ENCODE data around the gene PCBP3.
"Not testable (repeated sequence)": the region's sequence is repeated elsewhere in the genome, so short reads cannot be mapped to it uniquely, and the experiment has no call there.

The PCBP3 gene

DNA sequence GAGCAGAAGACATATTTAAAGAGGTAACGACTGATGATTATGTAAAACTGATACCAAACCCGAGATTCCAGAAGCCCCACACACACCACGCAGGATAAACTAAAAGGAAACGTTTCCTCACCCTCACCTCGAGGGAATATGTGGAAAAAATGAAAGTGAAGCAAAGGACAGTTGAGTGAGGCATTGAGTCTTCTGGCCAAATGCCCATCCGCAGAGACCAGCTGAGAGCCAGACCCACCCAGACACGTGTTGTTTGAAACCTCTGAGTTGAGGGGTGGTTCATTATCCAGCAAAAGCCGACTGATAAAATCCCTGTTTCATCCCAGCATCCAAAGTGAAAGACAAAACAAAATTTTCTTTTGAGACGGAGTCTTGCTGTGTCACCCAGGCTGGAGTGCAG lies 29.6 kb upstream of the PCBP3 start:
- DNase-seq, result peak; percentile 25

DNA sequence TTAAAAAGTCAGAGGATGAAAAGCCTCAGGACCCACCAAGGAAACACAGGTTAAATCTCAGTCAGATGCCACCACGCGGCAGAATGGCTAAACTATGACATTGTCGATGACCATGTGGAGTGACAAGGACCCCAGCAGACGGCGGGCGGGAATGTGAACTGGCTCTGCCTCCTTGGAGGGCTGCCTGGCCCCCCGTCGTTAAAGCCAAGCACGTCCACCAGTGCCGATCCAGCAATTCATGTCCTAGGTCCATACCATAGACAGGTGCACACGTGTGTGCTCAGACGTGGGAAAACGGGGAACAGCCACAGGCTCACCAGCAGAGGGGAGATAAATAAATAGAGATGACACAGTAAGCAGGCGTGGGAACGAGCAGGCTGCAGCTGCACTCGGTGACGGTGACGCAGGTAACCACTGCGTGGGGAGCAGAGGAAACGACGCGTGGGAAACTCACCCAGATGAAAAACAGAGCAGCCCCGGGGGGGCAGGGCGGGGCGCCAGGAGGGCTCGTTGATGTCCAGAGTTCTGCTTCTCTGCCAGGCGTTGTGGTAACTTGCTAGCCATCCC lies 28.3 kb upstream of the PCBP3 start:
- no peak for DNase-seq

DNA sequence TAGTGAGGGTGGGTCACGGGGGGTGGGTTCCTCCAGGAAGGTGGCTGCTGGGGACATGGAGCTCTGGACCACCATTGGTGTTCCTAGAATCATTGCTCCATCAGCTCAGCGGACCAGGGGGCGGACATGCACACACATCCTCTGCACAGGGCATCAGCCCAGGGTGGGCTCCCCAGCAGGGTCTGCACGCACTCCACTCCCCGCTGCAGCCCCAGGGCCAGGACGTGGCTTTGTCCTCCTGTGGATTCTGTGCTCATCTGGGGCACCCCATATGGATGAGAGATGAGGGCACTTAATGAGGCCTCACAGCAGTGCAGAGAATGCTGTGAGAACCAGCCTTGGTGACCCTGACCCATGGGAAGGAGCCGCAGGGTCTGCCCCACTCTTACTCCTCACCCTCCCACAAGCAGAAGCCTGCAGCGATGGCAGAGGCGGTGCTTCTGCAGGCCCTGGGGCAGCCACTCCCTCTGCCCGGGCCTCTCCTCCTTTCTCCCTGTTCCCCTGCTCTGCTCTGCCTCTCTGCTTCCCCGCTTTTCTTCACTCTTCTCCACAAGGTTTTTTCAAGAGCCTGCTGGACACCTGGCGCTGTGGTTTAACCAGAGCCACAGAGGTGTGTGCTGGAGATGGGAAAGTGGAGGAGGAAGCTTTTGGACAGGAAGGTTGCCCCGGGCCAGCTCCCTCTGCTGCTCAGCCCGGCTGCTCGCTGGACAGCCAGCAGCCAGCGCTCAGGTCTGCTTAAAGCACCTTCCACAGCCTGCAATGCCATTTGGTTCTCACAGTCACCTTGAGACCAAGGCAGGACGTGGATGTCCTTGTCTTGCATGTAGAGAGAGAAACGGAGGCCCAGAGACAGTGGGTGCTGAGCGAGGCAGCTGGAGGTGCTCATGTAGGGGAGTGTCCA lies 26.3 kb upstream of the PCBP3 start:
- DNase-seq, result no peak

DNA sequence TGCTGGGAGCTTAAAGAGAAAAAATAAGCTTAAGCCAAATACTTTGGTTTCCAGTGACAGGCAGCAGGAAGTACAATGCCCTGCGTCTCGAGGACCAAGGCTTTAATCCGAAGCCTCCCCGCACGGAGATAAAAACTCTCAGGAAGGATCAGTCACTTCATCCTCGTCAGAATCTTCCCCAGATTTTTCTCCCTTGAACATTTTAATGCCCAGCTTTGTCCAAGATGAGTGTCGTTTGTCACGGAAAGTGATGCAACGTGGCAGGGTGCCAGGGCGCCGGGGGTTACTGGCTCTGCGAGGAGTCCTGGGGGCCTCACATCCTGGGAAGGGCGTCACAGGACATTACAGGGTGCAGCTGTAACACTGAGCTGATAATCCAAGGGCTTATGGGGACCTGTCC lies 25.2 kb upstream of the PCBP3 start:
- DNase-seq, result peak; percentile 7

DNA sequence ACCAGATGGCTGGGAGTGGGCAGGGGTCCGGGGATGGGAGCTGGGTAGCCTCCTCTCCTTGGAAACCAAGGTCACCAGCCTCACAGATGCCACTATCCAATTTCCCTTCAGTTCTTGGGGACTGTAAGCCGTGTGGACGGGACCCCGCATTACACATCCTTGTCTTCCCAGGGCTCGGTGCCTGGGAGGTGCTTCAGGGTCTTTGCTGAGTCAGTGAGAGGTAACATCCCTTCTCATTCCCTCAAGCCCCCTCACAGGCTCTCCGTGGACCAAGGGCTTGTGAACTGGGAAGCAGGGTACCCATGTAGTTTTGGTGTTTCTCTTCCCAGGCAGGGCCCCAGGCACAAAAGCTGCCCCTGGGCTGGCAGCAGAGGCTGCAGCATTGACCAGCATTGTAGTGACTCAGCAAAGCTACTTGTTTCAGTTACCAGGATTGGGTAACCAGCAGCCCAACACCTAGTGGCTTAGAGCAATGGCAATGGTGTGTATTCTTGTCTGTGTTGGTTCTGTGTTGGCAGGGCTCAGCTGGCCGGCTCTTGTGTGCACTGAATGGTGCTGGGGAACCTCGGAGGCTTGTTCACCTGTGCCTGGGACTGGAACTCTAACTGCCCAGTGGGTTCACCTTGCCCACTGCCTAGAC lies 24.6 kb upstream of the PCBP3 start:
- DNase-seq, result no peak

DNA sequence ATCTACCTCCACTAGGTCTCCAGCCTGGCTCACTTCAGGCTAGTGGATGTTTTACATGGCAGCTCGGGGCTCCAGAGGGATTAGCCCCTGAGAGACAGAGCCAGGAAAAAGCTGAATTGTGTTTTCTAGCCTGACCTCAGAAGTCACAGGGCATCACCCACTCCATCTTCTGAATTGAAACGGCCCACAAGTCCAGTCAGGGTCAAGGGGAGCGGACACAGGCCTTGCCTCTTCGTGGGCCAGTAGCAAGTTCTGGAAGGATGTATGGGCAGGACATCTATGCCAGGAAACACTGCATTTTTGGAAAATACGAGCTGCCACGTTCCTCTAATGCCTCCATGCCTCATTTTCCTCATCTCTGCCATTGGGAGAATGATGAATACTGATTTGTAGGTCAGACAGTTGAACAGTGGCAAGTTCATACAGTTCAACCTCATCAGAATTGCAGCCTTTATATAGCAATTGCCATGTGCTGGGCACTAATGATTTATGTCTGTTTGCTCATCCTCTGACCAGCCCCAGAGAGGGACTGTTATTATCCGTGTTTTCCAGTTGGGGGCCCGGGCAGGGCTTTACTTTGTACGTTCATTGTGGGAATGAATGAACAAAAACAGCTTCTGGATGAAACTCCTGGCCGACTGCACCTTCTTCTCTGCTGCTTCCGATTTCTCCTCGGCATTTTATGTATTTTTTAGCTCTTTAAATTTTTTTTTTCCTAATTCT lies 23.2 kb upstream of the PCBP3 start:
- no peak for DNase-seq

DNA sequence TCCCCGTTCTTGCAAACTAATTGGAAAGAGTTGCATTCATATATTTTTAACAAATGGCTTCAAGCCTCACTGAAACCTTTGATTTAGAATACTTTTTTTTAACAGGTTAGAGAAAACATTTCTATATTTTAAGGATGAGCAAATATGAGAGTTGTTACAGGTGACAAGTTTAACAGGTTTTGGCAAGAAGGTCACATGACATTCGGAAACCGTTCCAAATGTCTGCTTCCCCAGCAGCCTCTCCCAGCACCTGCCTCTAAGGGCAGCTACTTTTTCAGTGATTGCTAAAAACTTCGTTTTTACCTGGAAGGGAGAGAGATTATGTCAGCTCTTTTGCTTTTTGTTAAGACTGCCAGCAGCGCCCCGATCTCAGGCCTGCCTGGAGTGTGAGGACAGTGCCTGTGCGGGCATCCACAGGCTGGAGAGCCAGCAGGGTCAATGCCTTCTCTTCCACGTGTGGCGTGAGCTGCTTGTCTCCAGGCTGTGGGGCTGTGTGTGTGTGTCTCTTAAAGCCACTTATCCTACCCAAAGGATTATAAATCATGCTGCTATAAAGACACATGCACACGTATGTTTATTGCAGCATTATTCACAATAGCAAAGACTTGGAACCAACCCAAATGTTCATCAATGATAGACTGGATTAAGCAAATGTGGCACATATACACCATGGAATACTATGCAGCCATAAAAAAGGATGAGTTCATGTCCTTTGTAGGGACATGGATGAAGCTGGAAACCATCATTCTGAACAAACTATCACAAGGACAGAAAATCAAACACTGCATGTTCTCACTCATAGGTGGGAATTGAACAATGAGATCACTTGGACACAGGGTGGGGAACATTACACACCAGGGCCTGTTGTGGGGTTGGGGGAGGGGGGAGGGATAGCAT lies 21.8 kb upstream of the PCBP3 start:
- DNase-seq, result not testable (repeated sequence)

DNA sequence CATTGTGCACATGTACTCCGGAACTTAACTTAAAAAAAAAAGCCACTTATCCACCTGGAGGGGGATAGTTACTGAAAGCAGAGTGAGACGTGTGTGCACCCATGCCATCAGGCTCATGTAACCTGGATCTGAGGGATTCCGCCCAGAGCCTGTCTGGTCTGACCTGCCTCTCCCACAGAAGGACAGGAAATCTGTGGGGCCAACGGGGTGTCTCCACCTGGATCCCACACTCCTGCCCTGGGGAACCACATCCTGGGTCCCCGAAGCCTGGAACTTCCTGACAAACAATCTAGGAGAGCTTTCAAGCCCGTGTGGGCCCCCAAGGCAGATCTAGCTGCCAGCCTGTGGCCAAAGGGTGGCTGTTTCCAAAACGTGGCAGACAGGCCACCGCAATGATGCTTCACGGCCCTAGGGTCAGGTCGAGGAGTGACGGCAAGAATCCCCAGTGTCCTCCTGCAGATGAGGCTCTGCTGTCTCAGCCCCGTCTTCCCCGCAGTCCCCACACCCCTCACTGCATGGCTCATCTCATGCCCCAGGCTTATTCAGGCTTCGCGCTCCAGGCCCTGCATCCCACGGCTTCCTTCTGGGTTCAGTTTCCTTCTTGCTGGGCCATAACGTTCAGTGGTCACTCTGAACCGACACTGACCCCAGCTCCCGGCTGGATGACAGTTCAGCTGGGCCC lies 21.0 kb upstream of the PCBP3 start:
- DNase-seq, result no peak

DNA sequence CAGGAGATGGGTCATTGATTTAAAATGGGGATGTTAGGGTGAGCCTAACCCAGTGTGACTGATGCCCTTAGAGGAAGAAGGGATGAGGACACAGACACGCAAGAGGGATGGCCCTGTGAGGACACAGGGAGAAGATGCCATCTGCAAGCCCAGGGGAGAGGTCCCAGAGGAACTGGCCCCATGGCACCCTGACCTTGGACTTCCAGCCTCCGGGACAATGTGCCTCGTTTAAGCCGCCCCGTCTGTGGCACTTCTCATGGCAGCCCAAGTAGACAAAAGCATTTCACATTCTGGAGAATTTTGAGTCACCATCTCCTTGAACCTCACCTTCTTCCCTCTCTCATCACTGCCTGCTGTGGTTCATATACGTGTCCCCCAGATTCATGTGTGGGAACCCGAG lies 20.1 kb upstream of the PCBP3 start:
- DNase-seq, result no peak

DNA sequence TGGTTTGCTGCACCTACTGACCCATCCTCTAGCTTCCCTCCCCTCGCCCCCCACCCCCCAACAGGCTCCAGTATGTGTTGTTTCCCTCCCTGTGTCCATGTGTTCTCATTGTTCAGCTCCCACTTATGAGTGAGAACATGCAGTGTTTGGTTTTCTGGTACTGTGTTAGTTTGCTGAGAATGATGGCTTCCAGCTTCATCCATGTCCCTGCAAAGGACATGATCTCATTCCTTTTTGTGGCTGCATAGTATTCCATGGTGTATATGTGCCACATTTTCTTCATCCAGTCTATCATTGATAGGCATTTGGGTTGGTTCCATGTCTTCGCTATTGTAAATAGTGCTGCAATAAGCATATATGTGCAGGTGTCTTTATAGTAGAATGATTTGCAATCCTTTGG lies 17.4 kb upstream of the PCBP3 start:
- not testable (repeated sequence) for DNase-seq

DNA sequence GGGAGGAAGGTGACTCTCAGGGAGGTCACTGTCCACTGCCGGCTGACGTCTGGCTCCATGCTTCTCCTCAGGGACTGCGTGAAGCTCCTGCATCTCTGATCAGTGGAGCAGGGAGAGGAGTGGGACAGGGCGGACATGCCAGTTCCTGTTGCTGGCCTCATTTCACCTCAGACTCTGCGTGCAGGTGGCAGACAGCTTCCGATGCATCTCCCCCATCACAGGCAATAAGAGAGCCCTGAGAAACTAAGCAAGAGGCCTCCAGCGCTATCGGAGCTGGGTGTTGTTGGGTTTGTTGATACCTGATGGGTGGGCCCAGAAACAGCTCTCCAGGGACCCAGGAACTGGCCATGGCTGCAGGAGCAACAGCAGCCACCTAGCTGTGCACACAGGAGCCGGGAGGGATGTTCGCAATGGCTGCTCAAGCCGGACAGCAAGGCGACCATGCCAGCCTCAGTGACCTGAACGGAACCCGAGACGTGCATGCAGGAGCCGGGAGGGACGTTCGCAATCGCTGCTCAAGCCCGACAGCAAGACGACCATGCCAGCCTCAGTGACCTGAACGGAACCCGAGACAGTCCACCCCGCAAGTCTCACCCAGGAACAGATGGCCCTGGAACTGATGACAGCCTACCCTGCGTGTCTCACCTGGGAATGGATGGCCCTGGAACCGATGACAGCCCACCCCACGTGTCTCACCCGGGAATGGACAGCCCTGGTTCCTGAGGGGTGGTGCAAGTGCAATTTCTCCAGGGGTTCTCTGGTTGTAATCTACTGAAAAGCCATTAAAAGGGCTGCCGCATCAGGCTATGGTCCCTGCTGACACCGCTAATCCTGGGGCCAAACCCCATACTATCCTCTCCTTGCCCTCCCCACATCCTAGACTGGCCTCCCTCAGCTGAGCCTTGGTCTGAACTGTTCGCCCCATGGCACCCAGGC lies 14.2 kb upstream of the PCBP3 start:
- no peak for DNase-seq

DNA sequence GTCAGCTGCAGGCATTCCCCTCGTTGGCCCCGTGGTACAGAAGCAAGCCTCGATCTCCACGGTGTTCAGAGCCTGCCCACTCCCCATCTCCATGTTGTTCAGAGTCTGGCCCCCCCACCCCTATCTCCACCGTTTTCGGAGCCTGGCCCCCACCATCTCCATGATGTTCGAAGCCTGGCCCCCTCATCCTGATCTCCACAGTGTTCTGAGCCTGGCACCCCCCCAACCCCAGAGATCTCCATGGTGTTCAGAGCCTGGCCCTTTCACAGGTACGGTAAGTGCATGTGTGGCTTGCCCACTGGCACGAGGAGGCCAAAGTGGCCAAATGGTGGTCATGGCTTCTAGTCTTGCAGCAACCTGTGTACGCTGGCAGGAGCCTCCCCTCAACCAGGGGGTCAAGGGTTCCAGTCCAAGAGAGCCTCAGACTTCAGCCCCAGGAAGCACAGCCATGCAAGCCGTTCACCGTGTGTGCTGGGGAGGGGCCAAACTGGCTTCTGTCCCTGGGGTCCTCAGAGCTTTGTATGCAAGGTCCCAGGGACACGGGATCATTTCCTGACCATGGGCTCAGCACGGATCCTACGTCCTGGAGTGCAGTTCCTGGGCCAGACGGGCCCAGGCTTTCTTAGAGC lies 13.3 kb upstream of the PCBP3 start:
- DNase-seq, result no peak

DNA sequence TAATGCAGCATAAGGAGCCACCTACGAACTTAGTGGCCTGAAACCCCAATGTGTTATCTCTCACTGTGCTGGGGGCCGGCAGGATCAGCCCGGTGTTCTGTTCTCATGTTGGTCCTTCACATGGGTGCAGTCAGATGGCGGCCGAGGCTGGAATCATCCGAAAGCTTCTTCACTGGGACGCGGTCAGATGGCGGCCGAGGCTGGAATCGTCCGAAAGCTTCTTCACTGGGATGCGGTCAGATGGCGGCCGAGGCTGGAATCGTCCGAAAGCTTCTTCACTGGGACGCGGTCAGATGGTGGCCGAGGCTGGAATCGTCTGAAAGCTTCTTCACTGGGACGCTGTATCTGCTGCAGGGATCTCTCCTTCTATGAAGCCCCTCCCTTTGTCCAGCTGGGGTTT lies 12.6 kb upstream of the PCBP3 start:
- DNase-seq, result no peak

DNA sequence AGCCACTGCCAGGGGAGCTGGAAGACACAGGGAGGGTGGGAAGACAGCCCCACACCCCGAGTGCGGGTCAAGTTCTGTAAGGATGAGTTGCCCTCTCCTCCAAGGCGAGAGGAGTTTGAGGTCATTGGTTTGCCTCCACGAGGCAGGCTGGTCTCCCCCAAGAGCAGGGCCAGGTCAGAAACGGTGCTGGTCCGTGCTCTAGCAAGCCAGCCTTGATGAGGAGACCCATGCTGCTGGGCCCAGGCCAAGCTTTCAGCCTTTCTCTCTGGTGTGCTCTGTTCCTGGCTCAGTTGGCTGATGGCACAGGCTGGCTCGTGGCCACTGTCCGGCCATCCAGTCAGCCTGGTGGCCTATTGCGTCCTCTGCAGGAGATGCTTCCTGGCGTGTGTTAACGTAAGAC lies 12.0 kb upstream of the PCBP3 start:
- DNase-seq, result no peak

DNA sequence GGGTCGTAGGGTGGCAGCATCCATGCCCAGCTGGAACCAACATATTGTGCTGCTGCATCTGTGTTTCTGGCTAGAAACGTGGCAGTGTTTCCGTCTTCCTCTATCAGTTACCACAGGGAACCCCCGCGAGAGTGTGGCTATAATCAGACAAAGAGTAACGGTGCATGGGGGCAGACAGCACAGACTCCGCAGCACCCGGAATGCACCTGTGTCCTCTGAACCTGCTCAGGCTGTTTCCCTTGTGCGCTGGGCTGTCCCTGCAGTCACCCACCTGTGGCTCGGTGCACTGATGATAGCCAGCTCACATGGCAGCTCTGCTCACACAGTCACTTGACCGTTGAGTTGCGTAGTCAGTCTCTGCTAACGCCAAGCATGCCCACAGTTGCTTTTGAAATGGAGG lies 11.4 kb upstream of the PCBP3 start:
- DNase-seq, result no peak

DNA sequence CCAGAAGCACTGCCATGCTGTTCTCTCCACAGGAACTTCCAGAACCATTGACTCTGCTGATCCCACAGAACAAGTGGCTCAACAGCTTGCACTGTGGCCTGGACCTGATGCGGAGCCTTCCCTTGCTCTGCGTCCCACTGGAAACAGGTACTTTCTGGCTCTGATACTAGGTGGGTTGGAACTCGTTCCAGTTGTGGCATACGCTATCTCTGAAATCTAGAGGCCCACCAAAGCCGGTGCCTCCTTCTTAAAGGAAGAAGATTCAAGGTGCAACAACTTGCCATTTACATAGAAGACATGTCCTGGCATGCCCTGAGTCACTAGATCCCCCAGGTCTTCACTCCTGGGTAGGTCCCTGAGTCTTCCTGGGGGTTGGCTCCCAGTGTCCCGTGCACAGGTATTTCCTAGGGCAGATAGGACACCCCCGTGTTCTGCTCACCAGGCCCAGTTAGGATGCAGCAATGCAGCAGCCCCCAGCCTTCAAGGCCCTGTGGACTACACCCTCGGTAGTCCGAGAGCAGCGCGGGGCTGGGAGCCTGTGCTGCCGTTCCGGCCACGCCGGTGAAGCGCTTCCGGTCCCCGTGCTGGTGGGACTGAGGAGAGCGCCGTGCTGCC lies 10.8 kb upstream of the PCBP3 start:
- DNase-seq, result no peak

DNA sequence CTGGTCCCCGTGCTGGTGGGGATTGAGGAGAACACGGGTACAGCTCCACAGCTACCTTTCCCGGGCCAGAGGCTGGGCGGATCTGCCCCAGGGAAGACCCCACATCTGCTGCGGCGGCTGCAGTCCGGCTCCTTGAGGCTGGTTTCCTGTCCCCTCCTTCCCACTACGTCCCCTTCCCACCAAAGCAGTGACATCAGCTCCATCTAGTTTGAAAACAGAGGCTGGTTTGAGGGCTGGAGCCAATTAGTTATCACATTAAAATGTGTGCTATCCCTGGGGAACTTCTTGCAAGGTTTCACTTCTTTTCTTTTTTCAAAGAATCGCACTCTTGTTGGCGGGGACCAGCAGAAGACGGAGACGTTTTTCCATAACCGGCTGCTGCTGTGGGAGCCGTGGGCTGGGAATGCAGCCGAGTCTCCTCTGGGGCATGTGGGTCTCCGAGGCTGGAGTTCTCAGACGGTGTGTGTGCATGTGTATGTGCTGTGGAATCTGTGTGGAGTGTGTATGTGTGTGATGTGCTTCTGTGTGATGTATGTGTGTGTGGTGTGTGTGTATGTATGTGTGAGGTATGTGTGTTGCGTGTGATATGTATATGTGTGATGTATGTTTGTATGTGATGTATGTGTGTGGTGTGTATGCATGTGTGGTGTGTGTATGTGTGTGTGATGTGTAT lies 8.9 kb upstream of the PCBP3 start:
- DNase-seq, result peak; percentile 60

DNA sequence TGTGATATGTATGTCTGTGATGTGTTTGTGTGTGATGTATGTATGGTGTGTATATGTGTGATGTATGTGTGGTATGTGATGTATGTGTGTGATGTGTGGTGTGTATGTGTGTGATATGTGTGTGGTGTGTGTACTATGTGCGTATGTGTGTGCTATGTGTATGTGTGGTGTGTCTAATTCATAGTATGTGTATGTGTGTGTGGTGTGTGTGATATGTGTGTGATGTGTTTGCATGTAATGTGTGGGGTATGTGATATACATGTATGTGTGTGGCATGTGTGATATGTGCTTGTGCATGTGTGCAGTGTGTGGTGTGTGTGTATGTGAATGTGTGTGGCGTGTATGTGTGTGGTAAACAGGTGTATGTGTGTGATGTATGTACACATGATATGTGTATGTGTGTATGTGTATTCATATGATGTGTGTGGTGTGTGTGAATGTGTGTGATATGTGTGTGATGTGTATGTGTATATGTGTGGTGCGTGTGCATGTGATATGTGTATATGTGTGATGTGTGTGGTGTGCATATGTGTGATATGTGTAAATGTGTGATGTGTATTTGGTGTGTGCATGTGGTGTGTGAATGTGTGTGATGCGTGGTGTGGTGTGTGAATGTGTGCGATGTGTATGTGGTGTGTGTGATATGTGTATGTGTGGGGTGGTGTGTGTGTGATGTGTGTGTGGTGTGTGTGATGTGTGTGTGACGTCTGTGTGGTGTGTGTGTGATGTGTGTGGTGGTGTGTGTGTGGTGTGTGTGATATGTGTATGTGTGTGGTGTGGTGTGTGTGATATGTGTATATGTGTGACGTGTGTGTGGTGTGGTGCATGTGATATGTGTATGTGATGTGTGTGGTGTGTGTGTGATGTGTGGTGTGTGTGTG lies 8.0 kb upstream of the PCBP3 start:
- no peak for DNase-seq
